ENCODE measurements around the gene MARCKS. TPM values are rescaled to one million over a fixed set of nuclear protein-coding genes. Genes with fewer than 3 reads are reported as not detected.

The MARCKS gene
- total RNA-seq, 1 experiment from 2014 or later, result 35.3 TPM

DNA sequence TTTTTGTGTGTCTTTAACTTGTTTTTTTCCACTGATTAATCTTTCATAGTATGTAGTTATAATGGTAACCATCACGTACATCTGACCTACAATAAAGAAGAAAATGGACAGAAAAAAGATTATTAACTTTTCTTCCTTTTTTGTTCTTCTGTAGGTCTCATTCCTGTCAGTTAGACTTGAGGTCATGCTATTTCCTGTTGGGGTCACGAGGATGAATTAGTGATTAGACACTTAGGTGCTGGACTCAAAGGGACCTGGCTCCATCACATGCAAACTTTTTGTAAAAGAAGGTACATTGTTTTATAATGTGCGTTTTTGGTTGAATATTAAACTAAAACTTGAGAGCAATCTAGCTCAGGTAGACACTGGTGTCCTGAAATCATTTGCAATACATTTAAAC lies 14.8 kb downstream of the MARCKS start:
- intact Hi-C loops (cut with micrococcal nuclease; ENCODE audit: unreplicated experiment), result no loop called here
- no peak for DNase-seq (ENCODE audit: low read depth, low spot score)
- H3K27ac ChIP-seq (ENCODE audit: low read length), result no peak overlapping the region
- no peaks in the 10 kb centered on the region for H3K27me3 ChIP-seq (ENCODE audit: control insufficient read depth, insufficient read depth, low read length)
- no peaks in the 10 kb centered on the region for H3K9me3 ChIP-seq (ENCODE audit: control insufficient read depth, insufficient read depth, low read depth, low read length)
- no peaks in the 10 kb centered on the region for H3K36me3 ChIP-seq (ENCODE audit: control insufficient read depth, insufficient read depth, low read length)
- TF ChIP-seq SIN3A (IDR thresholded peaks at IDR 0.05; ENCODE audit: borderline replicate concordance, insufficient read depth, low read depth, low read length) (no peak), TCF7L2 (IDR thresholded peaks at IDR 0.05; ENCODE audit: low read depth, low read length) (no peak), POLR2AphosphoS5 (IDR thresholded peaks at IDR 0.05; ENCODE audit: low read depth, low read length) (no peak)
- TF ChIP-seq, protein P1, sequence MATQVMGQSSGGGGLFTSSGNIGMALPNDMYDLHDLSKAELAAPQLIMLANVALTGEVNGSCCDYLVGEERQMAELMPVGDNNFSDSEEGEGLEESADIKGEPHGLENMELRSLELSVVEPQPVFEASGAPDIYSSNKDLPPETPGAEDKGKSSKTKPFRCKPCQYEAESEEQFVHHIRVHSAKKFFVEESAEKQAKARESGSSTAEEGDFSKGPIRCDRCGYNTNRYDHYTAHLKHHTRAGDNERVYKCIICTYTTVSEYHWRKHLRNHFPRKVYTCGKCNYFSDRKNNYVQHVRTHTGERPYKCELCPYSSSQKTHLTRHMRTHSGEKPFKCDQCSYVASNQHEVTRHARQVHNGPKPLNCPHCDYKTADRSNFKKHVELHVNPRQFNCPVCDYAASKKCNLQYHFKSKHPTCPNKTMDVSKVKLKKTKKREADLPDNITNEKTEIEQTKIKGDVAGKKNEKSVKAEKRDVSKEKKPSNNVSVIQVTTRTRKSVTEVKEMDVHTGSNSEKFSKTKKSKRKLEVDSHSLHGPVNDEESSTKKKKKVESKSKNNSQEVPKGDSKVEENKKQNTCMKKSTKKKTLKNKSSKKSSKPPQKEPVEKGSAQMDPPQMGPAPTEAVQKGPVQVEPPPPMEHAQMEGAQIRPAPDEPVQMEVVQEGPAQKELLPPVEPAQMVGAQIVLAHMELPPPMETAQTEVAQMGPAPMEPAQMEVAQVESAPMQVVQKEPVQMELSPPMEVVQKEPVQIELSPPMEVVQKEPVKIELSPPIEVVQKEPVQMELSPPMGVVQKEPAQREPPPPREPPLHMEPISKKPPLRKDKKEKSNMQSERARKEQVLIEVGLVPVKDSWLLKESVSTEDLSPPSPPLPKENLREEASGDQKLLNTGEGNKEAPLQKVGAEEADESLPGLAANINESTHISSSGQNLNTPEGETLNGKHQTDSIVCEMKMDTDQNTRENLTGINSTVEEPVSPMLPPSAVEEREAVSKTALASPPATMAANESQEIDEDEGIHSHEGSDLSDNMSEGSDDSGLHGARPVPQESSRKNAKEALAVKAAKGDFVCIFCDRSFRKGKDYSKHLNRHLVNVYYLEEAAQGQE (IDR thresholded peaks at IDR 0.05; ENCODE audit: insufficient read depth in 1 of 2, low read depth in 2 of 2, low read length in 1 of 2), result no peak
- TF ChIP-seq, protein P2, sequence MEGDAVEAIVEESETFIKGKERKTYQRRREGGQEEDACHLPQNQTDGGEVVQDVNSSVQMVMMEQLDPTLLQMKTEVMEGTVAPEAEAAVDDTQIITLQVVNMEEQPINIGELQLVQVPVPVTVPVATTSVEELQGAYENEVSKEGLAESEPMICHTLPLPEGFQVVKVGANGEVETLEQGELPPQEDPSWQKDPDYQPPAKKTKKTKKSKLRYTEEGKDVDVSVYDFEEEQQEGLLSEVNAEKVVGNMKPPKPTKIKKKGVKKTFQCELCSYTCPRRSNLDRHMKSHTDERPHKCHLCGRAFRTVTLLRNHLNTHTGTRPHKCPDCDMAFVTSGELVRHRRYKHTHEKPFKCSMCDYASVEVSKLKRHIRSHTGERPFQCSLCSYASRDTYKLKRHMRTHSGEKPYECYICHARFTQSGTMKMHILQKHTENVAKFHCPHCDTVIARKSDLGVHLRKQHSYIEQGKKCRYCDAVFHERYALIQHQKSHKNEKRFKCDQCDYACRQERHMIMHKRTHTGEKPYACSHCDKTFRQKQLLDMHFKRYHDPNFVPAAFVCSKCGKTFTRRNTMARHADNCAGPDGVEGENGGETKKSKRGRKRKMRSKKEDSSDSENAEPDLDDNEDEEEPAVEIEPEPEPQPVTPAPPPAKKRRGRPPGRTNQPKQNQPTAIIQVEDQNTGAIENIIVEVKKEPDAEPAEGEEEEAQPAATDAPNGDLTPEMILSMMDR (IDR thresholded peaks at IDR 0.05), result no peak
- H3K4me3 ChIP-seq (ENCODE audit: low read depth in 2 of 2, low read length in 2 of 2), result no peak overlapping the region
- no peak for ATAC-seq
- no TSS peak for BruUV-seq (replicated peaks)
- ChIA-PET CTCF (no interaction called here), POLR2A (no interaction called here)
- in situ Hi-C loops (cut with HindIII; ENCODE audit: low pct_unique_long_range_greater_than_20kb, low sequenced_read_pairs), result no loop called here
- H3K4me1 ChIP-seq (ENCODE audit: control insufficient read depth, insufficient read depth, low read length), result no peaks in the 10 kb centered on the region

DNA sequence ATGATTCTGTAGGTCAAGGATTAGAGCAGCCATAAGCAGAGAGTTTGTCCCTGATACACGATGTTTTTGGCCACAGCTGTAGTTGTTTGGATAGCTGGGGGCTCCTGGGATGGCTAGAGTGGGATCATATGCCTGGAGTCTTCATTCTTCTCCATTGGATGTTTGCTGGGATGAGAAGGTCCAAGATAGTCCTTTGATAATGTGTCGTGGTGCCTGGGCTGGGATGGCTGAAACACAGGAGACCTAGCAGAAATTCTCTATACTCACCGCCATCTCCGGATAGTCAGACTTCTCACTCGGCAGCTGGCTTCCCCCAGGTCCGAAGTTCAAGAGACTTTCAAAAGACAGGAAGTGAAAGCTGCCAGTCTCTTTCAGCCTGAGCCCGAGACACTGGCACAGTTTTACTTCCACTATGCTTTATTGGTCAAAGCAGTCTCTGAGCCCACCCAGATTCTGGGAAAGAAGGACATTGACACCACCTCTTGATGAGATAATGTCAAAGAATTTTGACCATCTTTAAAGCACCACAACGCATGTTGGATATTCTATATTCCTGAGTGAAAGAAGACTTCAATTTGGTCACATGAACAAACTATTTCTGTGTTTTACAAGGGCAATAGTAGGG lies 16.0 kb downstream of the MARCKS start:
- Histone ChIP-seq H3K27ac (ENCODE audit: low read length) (no peak overlapping the region), H3K27me3 (ENCODE audit: control insufficient read depth, insufficient read depth, low read length) (no peaks in the 10 kb centered on the region), H3K36me3 (ENCODE audit: control insufficient read depth, insufficient read depth, low read length) (no peaks in the 10 kb centered on the region), H3K4me3 (ENCODE audit: low read depth in 2 of 2, low read length in 2 of 2) (no peak overlapping the region), H3K9me3 (ENCODE audit: control insufficient read depth, insufficient read depth, low read depth, low read length) (no peaks in the 10 kb centered on the region), H3K4me1 (ENCODE audit: control insufficient read depth, insufficient read depth, low read length) (no peaks in the 10 kb centered on the region)
- DNase-seq (ENCODE audit: low read depth, low spot score) (no peak), ATAC-seq (peak; percentile 48; the same call in 1 of the 2 replicates)
- CTCF ChIA-PET, result no interaction called here
- TF ChIP-seq, protein P1 (IDR thresholded peaks at IDR 0.05; ENCODE audit: insufficient read depth in 1 of 2, low read depth in 2 of 2, low read length in 1 of 2), result no peak
- TF ChIP-seq, protein P2 (IDR thresholded peaks at IDR 0.05), result no peak
- no peak for TF ChIP-seq SIN3A (IDR thresholded peaks at IDR 0.05; ENCODE audit: borderline replicate concordance, insufficient read depth, low read depth, low read length)
- TF ChIP-seq POLR2AphosphoS5 (IDR thresholded peaks at IDR 0.05; ENCODE audit: low read depth, low read length), result no peak
- TF ChIP-seq TCF7L2 (IDR thresholded peaks at IDR 0.05; ENCODE audit: low read depth, low read length), result no peak
- no TSS peak for BruUV-seq (replicated peaks)
- POLR2A ChIA-PET, result no interaction called here
- intact Hi-C loops (cut with micrococcal nuclease; ENCODE audit: unreplicated experiment) (no loop called here), in situ Hi-C loops (cut with HindIII; ENCODE audit: low pct_unique_long_range_greater_than_20kb, low sequenced_read_pairs) (no loop called here)

Data from Panc1 (cell line).